NCI-H460 (cell line): ENCODE measurements around the gene SYT8. TPM values are rescaled to one million over a fixed set of nuclear protein-coding genes. Genes with fewer than 3 reads are reported as not detected.

Source experiments
- DNase-seq: peaks from one replicate; pipeline ENCODE4 v3.0.0-alpha.2; 2016; ENCODE audit warnings: low read depth; ENCODE audit errors: extremely low read depth
- total RNA-seq: library from RNA; depleted of rRNA; stranded (reverse); fragments of >200 nt; shearing (Covaris generic); gene quantifications from 2 replicates; pipeline ENCODE4 v1.2.3, GENCODE V29; 2014

Gene SYT8
- total RNA-seq, 1 experiment from 2014 or later = not detected

DNA sequence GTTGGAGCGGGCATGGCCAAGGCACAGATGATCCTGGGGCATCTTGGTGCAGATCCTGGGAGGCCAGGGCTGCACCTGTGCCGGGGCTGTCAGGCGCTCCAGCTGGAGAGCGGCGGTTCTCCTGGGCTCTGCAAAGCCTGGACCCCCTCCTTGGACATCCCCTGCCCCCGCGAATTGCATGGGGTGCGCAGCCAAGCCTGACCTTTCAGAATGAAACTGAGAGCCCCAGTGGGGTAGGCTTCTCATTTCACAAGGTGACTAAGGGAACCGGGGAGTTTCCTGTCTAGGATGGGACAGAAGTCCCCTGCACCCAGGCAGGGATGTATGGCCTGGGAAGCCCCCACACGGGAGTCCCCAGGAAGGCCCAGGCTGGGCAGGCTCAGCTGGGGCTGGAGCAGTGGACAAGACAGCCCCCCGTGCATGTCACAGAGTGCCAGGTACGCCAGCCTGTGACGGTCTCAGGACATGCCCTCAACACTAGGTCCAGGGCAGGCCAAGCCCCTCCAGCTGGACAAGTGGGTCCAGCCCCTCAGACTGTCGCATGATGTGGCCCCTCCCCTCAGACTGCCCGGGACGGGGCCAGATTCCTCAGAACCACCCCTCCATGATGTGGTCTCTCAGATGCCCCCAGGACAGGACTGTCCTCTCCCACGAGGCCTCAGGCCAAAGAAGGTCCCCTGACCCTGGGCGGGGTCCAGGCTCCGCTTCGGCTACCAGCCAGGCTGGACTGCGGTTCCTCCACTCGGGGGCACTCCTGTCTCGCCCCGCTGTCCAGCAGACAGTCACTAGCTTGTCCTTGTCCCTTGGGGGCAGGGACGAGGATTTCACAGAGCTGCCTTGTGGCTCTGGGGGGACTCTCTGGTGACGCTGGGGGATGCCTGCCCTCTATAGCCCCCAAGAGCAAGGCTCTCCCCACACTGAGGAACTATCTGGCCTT lies 20.4 kb downstream of the SYT8 start:
- no peak for DNase-seq

DNA sequence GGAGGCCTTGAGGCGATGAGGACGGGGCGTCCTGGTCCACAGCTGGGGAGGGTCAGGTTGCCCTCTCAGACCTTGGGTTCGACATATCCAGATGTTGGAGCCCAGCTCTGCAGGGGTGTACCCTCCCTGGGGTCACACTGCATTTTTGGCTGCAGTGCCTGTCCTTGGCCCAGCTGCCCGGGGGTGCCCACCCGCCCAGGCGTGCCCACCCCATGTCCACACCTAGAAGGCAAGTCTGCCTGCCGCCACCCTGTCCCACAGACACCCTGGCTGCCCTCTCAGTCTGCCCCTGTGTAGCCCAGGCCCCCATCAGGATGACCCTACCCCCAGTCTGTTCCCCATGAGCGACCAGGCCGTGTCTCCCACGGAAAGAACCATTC lies 21.1 kb downstream of the SYT8 start:
- DNase-seq = no peak

DNA sequence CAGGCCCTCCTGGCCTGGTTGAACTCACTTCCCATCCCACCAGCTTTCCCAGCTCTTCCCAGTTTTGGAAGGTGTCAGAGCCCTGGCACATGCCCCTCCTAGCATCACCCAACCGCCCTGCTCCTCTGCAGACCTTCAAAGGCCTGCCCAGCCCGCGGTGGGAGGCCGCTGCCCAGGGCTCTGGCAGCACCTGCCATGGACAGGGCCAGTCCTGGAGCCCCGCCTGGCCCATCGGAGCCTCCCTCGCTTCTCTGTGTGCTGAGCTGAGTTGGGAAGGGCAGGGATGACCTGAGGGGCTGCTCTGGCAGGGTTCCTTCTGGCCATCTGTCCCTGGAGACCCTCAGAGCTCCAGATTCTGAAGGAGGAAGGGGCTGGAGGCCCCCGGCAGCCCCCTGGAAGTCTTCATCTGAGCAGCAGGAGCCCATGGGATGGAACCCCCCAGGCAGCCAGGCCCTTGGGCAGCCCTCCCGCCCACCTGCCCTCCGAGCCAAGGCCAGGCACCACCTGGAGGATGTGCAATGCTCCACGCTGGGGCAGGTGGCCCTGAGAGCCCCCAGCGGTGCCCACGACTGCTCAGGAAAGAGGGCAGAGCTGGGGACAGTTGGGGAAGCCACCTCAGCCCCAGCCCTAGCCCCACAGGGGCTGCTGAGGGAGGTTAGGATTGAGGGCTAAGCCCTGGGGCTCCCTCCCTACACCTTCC lies 21.7 kb downstream of the SYT8 start:
- no peak for DNase-seq

DNA sequence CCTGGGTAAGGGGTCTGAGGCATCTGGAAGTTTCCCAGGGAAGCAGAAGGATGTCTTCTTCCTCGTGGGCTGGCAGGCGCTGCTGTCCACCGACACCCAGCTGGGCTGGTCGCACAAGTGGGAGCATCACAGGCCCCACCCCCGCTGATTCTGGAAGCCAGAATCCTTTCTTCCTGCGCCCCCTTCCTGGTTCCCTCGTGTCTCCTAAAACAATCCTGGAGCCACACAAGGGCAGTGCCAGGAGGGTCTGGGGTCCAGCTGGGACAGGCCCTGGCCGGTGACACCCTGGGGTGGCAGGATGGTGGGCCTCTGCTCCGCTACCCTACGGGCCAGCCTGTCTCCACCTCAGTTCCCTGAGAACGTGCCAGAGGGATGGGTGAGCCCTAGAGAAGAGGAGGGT lies 22.3 kb downstream of the SYT8 start:
- DNase-seq = no peak

DNA sequence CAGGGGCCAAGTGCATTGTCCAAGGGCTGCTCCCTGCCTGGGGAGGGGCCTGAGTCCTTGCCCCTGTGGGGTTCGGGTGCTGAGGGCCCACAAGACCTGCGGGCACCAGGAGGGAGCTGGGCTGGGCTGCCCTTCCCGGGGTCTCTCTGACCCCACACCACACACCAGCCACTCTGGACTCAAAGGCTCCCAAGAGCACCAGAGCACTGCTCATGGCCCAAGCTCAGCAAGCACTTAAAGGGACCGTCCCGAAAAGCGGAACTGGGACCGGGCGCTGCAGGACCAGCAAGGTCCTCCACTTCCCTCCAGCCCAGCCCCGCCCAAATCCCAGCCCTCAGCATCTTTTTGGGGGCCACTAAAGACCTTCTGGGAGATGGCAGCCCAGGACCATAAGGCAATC lies 23.4 kb downstream of the SYT8 start:
- DNase-seq = no peak

- DNase-seq = no peak
Observed at GRCh38 chr11:1858576-1858975, 23.8 kb downstream of the SYT8 start.

- DNase-seq = no peak
Observed at GRCh38 chr11:1859004-1859403, 24.2 kb downstream of the SYT8 start.

DNA sequence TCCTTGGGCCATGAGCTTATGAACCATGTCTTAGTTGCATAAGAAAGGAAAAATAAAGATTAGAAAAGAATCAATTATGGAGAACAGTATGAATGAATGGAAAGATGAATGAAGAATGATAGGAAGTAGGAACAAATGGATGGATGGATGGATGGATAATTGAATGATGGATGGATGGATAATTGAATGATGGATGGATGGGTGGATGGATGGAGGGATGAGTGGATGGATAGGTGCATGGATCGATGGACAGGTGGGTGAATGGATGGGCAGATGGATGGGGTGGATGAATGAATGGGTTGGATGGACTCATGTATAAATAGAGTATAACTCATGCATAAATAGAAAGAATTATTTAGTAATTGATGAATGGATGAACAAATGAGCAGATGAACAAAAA lies 25.3 kb downstream of the SYT8 start:
- no peak for DNase-seq

DNA sequence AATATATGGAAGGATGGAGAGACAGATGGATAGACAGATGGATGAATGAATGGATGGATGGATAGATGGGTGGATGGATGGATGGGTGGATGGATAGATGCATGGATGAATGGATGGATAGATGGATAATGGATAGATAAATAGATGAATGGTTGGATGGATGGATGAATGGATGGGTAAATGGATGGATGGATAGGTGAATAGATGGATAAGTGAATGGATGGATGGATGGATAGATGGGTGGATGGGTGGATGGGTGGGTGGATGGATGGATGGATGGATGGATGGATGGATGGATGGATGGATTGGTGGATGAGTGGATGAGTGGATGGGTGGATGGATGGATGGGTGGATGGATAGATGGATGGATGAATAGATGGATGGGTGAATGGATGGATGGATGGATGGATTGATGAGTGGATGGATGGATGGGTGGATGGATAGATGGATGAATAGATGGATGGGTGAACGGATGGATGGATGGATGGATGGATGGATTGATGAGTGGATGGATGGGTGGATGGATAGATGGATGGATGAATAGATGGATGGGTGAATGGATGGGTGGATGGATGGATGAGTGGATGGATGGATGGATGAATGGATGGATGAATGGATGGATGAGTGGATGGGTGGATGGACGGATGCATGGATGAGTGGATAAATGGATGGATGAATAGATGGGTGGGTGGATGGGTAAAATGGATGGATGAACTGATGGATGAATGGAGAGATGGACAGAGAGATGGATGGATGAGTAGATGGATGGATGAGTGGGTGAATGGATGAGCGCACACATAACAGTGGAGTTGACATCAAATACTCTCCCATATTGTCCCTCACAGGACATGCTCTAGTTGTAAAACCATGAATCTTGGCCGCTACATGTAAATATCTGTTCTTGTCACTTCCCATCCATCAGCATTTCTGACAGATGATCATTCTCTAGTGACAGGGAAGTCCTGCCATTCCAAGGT lies 26.9 kb downstream of the SYT8 start:
- no peak for DNase-seq

DNA sequence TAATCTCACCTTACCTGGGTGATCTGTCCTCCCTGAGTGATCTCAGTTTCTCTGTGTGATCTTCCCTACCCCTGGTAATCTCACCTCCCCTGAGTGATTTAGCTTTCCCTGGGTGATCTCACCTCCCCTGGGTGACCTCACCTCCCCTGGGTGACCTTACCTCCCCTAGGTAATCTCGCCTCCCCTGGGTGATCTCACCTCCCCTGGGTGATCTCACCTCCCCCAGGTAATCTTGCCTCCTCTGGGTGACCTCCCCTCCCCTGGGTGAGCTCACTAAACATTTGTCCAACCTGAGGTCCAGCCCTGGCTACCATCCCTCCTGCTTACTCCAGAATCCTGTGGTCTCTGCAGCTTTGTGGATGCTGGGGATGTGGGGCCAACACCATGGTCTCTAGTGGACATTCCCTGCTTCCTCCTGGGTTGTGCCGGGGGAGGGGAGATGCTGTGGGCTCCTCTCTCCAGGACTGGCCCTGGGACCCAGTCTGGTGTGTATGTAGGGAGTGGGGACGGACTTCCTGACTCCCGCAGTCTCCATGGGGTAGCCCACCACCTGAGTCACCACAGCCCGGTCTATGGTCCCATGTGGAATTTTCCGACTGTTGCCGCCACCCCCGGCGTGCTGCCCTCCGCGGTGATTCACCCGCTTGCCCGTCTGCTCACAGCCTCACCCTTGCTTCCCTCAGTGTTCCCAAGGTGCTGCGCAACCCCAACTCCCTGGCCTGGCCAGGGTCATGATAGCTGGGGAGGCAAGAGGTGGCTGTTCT lies 28.0 kb downstream of the SYT8 start:
- no peak for DNase-seq

GRCh38 chr11:1863352-1864216 lies 28.8 kb downstream of the SYT8 start:
- peak; percentile 43 for DNase-seq

DNA sequence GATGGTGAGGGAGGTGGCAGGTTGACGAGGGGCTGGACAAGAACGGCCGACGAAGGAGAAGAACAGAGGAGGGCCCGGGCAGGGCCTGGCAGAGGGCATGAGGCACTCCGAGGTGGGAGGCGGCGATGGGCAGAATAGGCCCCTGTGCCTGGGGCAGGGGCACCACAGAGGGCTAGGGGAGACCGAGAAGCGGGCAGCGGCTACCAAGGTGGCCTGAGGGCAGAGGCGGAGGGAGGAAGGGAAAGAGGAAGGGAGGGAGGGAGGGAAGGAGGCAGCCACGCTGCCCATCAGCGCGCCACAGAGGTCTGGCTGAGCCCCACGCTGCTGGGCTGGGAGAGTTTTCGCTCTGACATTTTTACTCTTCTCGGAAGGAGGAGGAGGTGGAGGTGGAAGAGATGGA lies 29.4 kb downstream of the SYT8 start:
- DNase-seq = no peak

GRCh38 chr11:1864831-1865665 lies 30.3 kb downstream of the SYT8 start:
- DNase-seq = no peak

DNA sequence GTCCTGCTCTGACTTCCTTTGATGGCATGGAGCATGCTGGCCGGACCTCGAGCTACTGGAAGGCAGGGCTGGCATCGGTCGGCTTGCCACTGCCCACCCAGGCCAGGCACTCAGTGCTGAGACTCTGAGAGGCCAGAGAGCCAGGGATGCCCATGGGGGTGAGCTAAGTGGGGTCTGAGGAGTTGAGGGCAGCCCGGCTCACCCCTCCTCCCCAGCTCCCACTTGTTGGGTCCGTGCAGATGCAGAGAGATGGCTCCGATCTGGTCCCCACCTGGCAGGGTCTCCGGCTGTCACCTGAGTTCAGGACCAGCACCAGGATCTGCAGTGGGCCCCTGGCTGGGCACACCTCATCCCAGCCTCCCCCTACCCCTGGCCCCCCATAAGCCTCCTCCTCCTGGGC lies 31.4 kb downstream of the SYT8 start:
- no peak for DNase-seq

DNA sequence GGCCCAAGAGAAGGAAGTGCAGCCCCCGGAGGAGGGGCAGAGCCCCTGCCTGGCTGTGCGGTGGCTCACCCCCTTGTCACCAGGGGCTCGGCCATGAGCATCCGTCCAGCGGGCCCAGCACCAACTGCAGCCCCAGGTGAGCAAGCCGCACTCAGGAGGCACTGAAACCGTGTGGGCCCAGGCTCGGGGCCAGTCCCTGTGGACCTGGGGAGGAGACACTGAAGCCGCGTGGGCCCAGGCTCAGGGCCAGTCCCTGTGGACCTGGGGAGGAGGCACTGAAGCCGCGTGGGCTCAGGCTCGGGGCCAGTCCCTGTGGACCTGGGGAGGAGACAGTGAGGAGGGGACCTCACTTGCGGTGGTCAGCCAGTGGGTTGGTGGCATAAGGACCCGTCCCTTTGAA lies 32.0 kb downstream of the SYT8 start:
- DNase-seq = no peak

GRCh38 chr11:1867381-1867780 lies 32.6 kb downstream of the SYT8 start:
- no peak for DNase-seq

DNA sequence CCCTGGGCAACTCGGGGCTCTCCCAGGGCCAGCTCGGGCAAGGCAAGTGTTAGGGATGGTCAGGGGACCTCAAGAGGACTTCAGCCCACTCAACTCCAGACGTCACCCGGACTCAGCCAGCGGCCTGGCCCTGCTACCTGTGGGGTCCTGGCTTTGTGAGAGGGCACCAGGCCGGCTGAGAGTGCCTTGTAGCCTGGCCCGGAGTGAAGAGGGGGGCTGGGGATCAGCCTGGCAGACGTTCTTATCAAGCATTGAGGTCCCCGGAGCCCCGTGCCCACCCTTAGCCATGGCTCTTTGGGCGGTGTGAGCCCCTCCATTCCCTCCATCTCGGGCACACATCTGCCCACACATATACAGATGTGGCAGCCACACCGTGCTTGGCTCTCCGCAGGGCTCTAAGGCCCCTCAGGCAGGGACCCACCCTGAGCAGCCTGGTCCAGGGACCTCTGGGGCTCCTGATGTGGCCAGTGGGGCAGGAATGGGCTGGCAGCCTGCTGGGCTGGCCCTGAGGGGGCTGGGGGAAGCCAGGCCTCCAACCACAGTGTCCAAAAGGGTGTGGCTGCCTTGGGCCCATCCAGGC lies 33.4 kb downstream of the SYT8 start:
- no peak for DNase-seq
